Measurements from ENCODE around the gene THSD4. TPM values are rescaled to one million over a fixed set of nuclear protein-coding genes. Genes with fewer than 3 reads are reported as not detected.
"Not testable (repeated sequence)": the region's sequence is repeated elsewhere in the genome, so short reads cannot be mapped to it uniquely, and the experiment has no call there.

THSD4 gene
- total RNA-seq, 2 donors from 2014 or later: 71.2 to 150 TPM

GRCh38 chr15:71207141-71207540, 91.9 kb downstream of the THSD4 start:
- Histone ChIP-seq H3K9me3 (no peaks in the 10 kb centered on the region), H3K4me1 (ENCODE audit: control insufficient read depth in 1 of 2, low read depth in 2 of 2) (peaks cover 3 to 45% of the 10 kb centered on the region in 2 donors), H3K27me3 (replicated peaks; ENCODE audit: insufficient read depth) (no peaks in the 10 kb centered on the region), H3K27ac (no peak overlapping the region), H3K4me3 (no peak overlapping the region), H3K36me3 (no peaks in the 10 kb centered on the region)
- no peak for TF ChIP-seq CTCF (IDR thresholded peaks at IDR 0.05)
- no peak for ATAC-seq (ENCODE audit: insufficient number of reproducible peaks, low FRiP score, low read depth)
- DNase-seq (ENCODE audit: low spot score): no peak

- H3K4me1 ChIP-seq (ENCODE audit: control insufficient read depth in 1 of 2, low read depth in 2 of 2): peaks cover 3 to 45% of the 10 kb centered on the region in 2 donors
- DNase-seq (ENCODE audit: low spot score) (no peak), ATAC-seq (ENCODE audit: insufficient number of reproducible peaks, low FRiP score, low read depth) (no peak)
- H3K9me3 ChIP-seq: no peaks in the 10 kb centered on the region
- H3K27me3 ChIP-seq (replicated peaks; ENCODE audit: insufficient read depth): no peaks in the 10 kb centered on the region
- H3K27ac ChIP-seq: peak overlapping the region; percentile 39 to 62
- peak overlapping the region; percentile 59 for H3K4me3 ChIP-seq
- H3K36me3 ChIP-seq: no peaks in the 10 kb centered on the region
- no peak for TF ChIP-seq CTCF (IDR thresholded peaks at IDR 0.05)
Measured at GRCh38 chr15:71212146-71212545, 96.9 kb downstream of the THSD4 start.

GRCh38 chr15:71213943-71214342, 98.7 kb downstream of the THSD4 start:
- H3K27ac ChIP-seq; H3K27me3 ChIP-seq (replicated peaks; ENCODE audit: insufficient read depth); DNase-seq (ENCODE audit: low spot score); H3K4me3 ChIP-seq; H3K36me3 ChIP-seq; H3K9me3 ChIP-seq; ATAC-seq (ENCODE audit: insufficient number of reproducible peaks, low FRiP score, low read depth): not testable (repeated sequence)
- peaks cover 7 to 43% of the 10 kb centered on the region in 2 donors for H3K4me1 ChIP-seq (ENCODE audit: control insufficient read depth in 1 of 2, low read depth in 2 of 2)

GRCh38 chr15:71215126-71215894, 100.0 kb downstream of the THSD4 start:
- DNase-seq (ENCODE audit: low spot score) (no peak), ATAC-seq (ENCODE audit: insufficient number of reproducible peaks, low FRiP score, low read depth) (no peak)
- H3K4me1 ChIP-seq (ENCODE audit: control insufficient read depth in 1 of 2, low read depth in 2 of 2): peaks cover 11 to 56% of the 10 kb centered on the region in 2 donors
- no peak for TF ChIP-seq CTCF (IDR thresholded peaks at IDR 0.05)
- H3K4me3 ChIP-seq: no peak overlapping the region
- H3K9me3 ChIP-seq: no peaks in the 10 kb centered on the region
- H3K27me3 ChIP-seq (replicated peaks; ENCODE audit: insufficient read depth): no peaks in the 10 kb centered on the region
- H3K27ac ChIP-seq: no peak overlapping the region
- H3K36me3 ChIP-seq: no peaks in the 10 kb centered on the region

- DNase-seq (ENCODE audit: low spot score): no peak
- H3K27ac ChIP-seq: peak overlapping the region; percentile 47 to 62
- ATAC-seq (ENCODE audit: insufficient number of reproducible peaks, low FRiP score, low read depth): no peak
- H3K27me3 ChIP-seq (replicated peaks; ENCODE audit: insufficient read depth): no peaks in the 10 kb centered on the region
- no peaks in the 10 kb centered on the region for H3K9me3 ChIP-seq
- H3K36me3 ChIP-seq: no peaks in the 10 kb centered on the region
- H3K4me3 ChIP-seq: no peak overlapping the region
- no peak for TF ChIP-seq CTCF (IDR thresholded peaks at IDR 0.05)
- H3K4me1 ChIP-seq (ENCODE audit: control insufficient read depth in 1 of 2, low read depth in 2 of 2): peaks cover 8 to 34% of the 10 kb centered on the region in 2 donors
Measured at GRCh38 chr15:71218272-71218805, 103.1 kb downstream of the THSD4 start.

Data from thoracic aorta (tissue), 2 donors.